H9 (cell line): ENCODE results near the gene ZNF600. TPM values are rescaled to one million over a fixed set of nuclear protein-coding genes. Genes with fewer than 3 reads are reported as not detected.
"Not testable (repeated sequence)": the region's sequence is repeated elsewhere in the genome, so short reads cannot be mapped to it uniquely, and the experiment has no call there.

Source experiments
- DNase-seq: peaks from one replicate; pipeline ENCODE4 v3.0.0-alpha.2; 2017
- H2AFZ ChIP-seq: one replicate; pipeline ENCODE4 v1.6.1; 2013; ENCODE audit warnings: mild to moderate bottlenecking, low read length, control low read depth, moderate library complexity
- H2AK5ac ChIP-seq: 2 replicates; pipeline ENCODE4 v1.6.1; 2013; ENCODE audit warnings: low read length, control low read depth, mixed read lengths; ENCODE audit not compliant: insufficient read length
- H2BK120ac ChIP-seq: one replicate; pipeline ENCODE4 v1.6.1; 2013; ENCODE audit warnings: low read depth, mild to moderate bottlenecking, low read length, control low read depth, inconsistent platforms; ENCODE audit not compliant: poor library complexity, severe bottlenecking
- H2BK12ac ChIP-seq: 2 replicates; pipeline ENCODE4 v1.6.1; 2013; ENCODE audit warnings: low read length, control low read depth, mixed read lengths, low read depth; ENCODE audit not compliant: insufficient read length
- H2BK15ac ChIP-seq: 2 replicates; pipeline ENCODE4 v1.6.1; 2013; ENCODE audit warnings: low read depth, low read length, control low read depth
- H2BK20ac ChIP-seq: one replicate; pipeline ENCODE4 v1.6.1; 2013; ENCODE audit warnings: low read depth, mild to moderate bottlenecking, low read length, control low read depth, inconsistent platforms; ENCODE audit not compliant: poor library complexity, severe bottlenecking
- H2BK5ac ChIP-seq: 2 replicates; pipeline ENCODE4 v1.6.1; 2013; ENCODE audit warnings: low read length, control low read depth, mixed read lengths; ENCODE audit not compliant: insufficient read length
- H3K14ac ChIP-seq: 2 replicates; pipeline ENCODE4 v1.6.1; 2013; ENCODE audit warnings: low read length, control low read depth; ENCODE audit not compliant: insufficient read depth
- H3K18ac ChIP-seq: 2 replicates; pipeline ENCODE4 v1.6.1; 2013; ENCODE audit warnings: low read depth, mild to moderate bottlenecking, mixed read lengths, low read length, control low read depth; ENCODE audit not compliant: insufficient read length
- H3K23ac ChIP-seq: 2 replicates; pipeline ENCODE4 v1.6.1; 2013; ENCODE audit warnings: low read length, control low read depth, mixed read lengths, low read depth; ENCODE audit not compliant: insufficient read length
- H3K23me2 ChIP-seq: 2 replicates; pipeline ENCODE4 v1.6.1; 2013; ENCODE audit warnings: low read depth, mild to moderate bottlenecking, mixed read lengths, low read length, control low read depth; ENCODE audit not compliant: insufficient read length, poor library complexity, severe bottlenecking
- H3K27ac ChIP-seq: 2 replicates; pipeline ENCODE4 v1.5.1; 2013; ENCODE audit warnings: low read length, control low read depth, mixed read lengths, low read depth; ENCODE audit not compliant: insufficient read length
- H3K27me3 ChIP-seq: 2 replicates; pipeline ENCODE4 v1.6.1; 2013; ENCODE audit warnings: low read length, control low read depth, inconsistent platforms; ENCODE audit not compliant: insufficient read depth
- H3K4ac ChIP-seq: 2 replicates; pipeline ENCODE4 v1.6.1; 2013; ENCODE audit warnings: low read depth, mild to moderate bottlenecking, control low read depth, inconsistent platforms, low read length, moderate library complexity
- H3K4me1 ChIP-seq: 2 replicates; pipeline ENCODE4 v1.6.1; 2013; ENCODE audit warnings: low read length, control low read depth, inconsistent platforms; ENCODE audit not compliant: insufficient read depth
- H3K4me2 ChIP-seq: 2 replicates; pipeline ENCODE4 v1.6.1; 2013; ENCODE audit warnings: low read length, control low read depth, mixed read lengths; ENCODE audit not compliant: insufficient read length, insufficient read depth
- H3K56ac ChIP-seq: 2 replicates; pipeline ENCODE4 v1.6.1; 2013; ENCODE audit warnings: low read depth, mild to moderate bottlenecking, mixed read lengths, low read length, control low read depth; ENCODE audit not compliant: insufficient read length
- H3K79me1 ChIP-seq: 2 replicates; pipeline ENCODE4 v1.6.1; 2013; ENCODE audit warnings: low read depth, mild to moderate bottlenecking, moderate library complexity, low read length, control low read depth, inconsistent platforms; ENCODE audit not compliant: insufficient read depth, poor library complexity, severe bottlenecking
- H3K79me2 ChIP-seq: 2 replicates; pipeline ENCODE4 v1.6.1; 2013; ENCODE audit warnings: low read length, control low read depth, inconsistent platforms; ENCODE audit not compliant: insufficient read depth
- H3K9ac ChIP-seq: 2 replicates; pipeline ENCODE4 v1.6.1; 2013; ENCODE audit warnings: low read length, control low read depth, mixed read lengths; ENCODE audit not compliant: insufficient read length; ENCODE audit errors: extremely low read depth
- H3K9me3 ChIP-seq: one replicate; pipeline ENCODE4 v1.6.1; 2013; ENCODE audit warnings: low read depth, low read length, inconsistent platforms; ENCODE audit not compliant: control insufficient read depth
- H3T11ph ChIP-seq: one replicate; pipeline ENCODE4 v1.6.1; 2013; ENCODE audit warnings: mild to moderate bottlenecking, low read length, control low read depth, inconsistent platforms
- H4K20me1 ChIP-seq: one replicate; pipeline ENCODE4 v1.6.1; 2013; ENCODE audit not compliant: control insufficient read depth, insufficient read length, insufficient read depth
- H4K5ac ChIP-seq: 2 replicates; pipeline ENCODE4 v1.6.1; 2013; ENCODE audit warnings: low read depth, mild to moderate bottlenecking, mixed read lengths, low read length, control low read depth; ENCODE audit not compliant: insufficient read length
- H4K8ac ChIP-seq: replicated peaks from 2 replicates; pipeline ENCODE4 v1.6.1; 2013; ENCODE audit warnings: low read length, control low read depth, mixed read lengths, low read depth; ENCODE audit not compliant: insufficient read length
- H4K91ac ChIP-seq: 2 replicates; pipeline ENCODE4 v1.6.1; 2013; ENCODE audit warnings: low read depth, mild to moderate bottlenecking, moderate library complexity, mixed read lengths, low read length, control low read depth; ENCODE audit not compliant: insufficient read length
- H3K27ac Mint-ChIP-seq, 3 experiments: 2 replicates in 2 of 3; 3 replicates in 1 of 3; pipeline ENCODE4 v1.8.0; 2020 to 2021; ENCODE audit warnings: mixed read lengths in 3 of 3, mild to moderate bottlenecking in 1 of 3, moderate library complexity in 1 of 3
- H3K27me3 Mint-ChIP-seq: 2 replicates; pipeline ENCODE4 v1.8.0; 2021; ENCODE audit warnings: low read depth, mild to moderate bottlenecking, moderate library complexity, mixed read lengths
- H3K36me3 Mint-ChIP-seq, 3 experiments: 2 replicates in 2 of 3; 3 replicates in 1 of 3; pipeline ENCODE4 v1.8.0; 2020 to 2021; ENCODE audit warnings: low read depth in 3 of 3, mixed read lengths in 3 of 3; ENCODE audit not compliant: insufficient read depth in 1 of 3
- H3K4me1 Mint-ChIP-seq, 2 experiments: 2 replicates each; pipeline ENCODE4 v1.8.0; 2020; ENCODE audit warnings: mixed read lengths in 2 of 2
- H3K4me3 Mint-ChIP-seq, 2 experiments: 2 replicates in 1 of 2; 3 replicates in 1 of 2; pipeline ENCODE4 v1.8.0; 2020 to 2021; ENCODE audit warnings: mild to moderate bottlenecking in 2 of 2, mixed read lengths in 2 of 2, moderate library complexity in 1 of 2
- H3K9me3 Mint-ChIP-seq, 2 experiments: 2 replicates in 1 of 2; 3 replicates in 1 of 2; pipeline ENCODE4 v1.8.0; 2020; ENCODE audit warnings: mild to moderate bottlenecking in 2 of 2, mixed read lengths in 2 of 2, moderate library complexity in 1 of 2
- WGBS: extraction: QIAGEN DNeasy Blood & Tissue Kit; methylation state at CpG from one replicate; pipeline ENCODE4 v1.1.7; 2013; ENCODE audit warnings: missing lambda C conversion rate, low lambda C conversion rate, mixed read lengths; ENCODE audit not compliant: insufficient read length; ENCODE audit errors: extremely low coverage; 5-methylcytosine and 5-hydroxymethylcytosine counted together
- total RNA-seq: library from RNA; stranded (reverse); gene quantifications from 2 replicates; pipeline ENCODE4 v1.2.1, GENCODE V29; 2021
- TF ChIP-seq, protein P1 (sequence below): fragments of 200-600 bp; sonication (generic); conservative IDR thresholded peaks from 3 replicates; pipeline ENCODE4 v1.8.0; 2021; ENCODE audit warnings: antibody characterized with exemption, mild to moderate bottlenecking

The ZNF600 gene
- total RNA-seq, 1 experiment from 2014 or later, result 9.3 TPM

- no peak overlapping the region for H3K4me2 ChIP-seq
- H3K79me1 ChIP-seq, result no peaks in the 10 kb centered on the region
- Mint-ChIP-seq H3K27me3 (peaks cover 5% of the 10 kb centered on the region), H3K27ac (peak overlapping the region in 1 of 3 experiments; percentile 6; a peak in 2 of 7 replicates), H3K9me3 (peaks cover 19 to 26% of the 10 kb centered on the region in 2 experiments), H3K4me3 (no peak overlapping the region), H3K36me3 (peaks cover 32 to 64% (median 55%) of the 10 kb centered on the region in 3 experiments), H3K4me1 (no peaks in the 10 kb centered on the region; a peak in 1 of 4 replicates)
- no peak overlapping the region for H2AFZ ChIP-seq
- H3K27me3 ChIP-seq, result no peaks in the 10 kb centered on the region
- H4K91ac ChIP-seq, result no peak overlapping the region
- WGBS, result no CpG with 5 or more reads among the region's 23 CpGs
- H3K79me2 ChIP-seq, result no peaks in the 10 kb centered on the region
- no peak overlapping the region for H3K27ac ChIP-seq
- H2BK5ac ChIP-seq, result no peak overlapping the region
- no peak overlapping the region for H3K9ac ChIP-seq
- H2BK12ac ChIP-seq, result no peak overlapping the region
- no peak for DNase-seq
- H4K8ac ChIP-seq, result no peak overlapping the region
- H3K56ac ChIP-seq, result no peak overlapping the region
- no peaks in the 10 kb centered on the region for H3K4me1 ChIP-seq
- no peak overlapping the region; the same call in 1 of the 2 replicates for H3K4ac ChIP-seq
- H3K9me3 ChIP-seq, result no peaks in the 10 kb centered on the region
- no peak overlapping the region for H2BK120ac ChIP-seq
- no peak overlapping the region for H3T11ph ChIP-seq
- H2BK15ac ChIP-seq, result no peak overlapping the region
- H3K23ac ChIP-seq, result no peak overlapping the region
- no peak overlapping the region for H3K14ac ChIP-seq
- TF ChIP-seq, protein P1, sequence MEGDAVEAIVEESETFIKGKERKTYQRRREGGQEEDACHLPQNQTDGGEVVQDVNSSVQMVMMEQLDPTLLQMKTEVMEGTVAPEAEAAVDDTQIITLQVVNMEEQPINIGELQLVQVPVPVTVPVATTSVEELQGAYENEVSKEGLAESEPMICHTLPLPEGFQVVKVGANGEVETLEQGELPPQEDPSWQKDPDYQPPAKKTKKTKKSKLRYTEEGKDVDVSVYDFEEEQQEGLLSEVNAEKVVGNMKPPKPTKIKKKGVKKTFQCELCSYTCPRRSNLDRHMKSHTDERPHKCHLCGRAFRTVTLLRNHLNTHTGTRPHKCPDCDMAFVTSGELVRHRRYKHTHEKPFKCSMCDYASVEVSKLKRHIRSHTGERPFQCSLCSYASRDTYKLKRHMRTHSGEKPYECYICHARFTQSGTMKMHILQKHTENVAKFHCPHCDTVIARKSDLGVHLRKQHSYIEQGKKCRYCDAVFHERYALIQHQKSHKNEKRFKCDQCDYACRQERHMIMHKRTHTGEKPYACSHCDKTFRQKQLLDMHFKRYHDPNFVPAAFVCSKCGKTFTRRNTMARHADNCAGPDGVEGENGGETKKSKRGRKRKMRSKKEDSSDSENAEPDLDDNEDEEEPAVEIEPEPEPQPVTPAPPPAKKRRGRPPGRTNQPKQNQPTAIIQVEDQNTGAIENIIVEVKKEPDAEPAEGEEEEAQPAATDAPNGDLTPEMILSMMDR, result no peak
- H4K20me1 ChIP-seq, result no peaks in the 10 kb centered on the region
- no peak overlapping the region for H2BK20ac ChIP-seq
- H3K23me2 ChIP-seq, result no peaks in the 10 kb centered on the region
- H2AK5ac ChIP-seq, result no peak overlapping the region
- H3K18ac ChIP-seq, result no peak overlapping the region
- no peak overlapping the region for H4K5ac ChIP-seq
Observed at GRCh38 chr19:52724701-52725514, 61.7 kb downstream of the ZNF600 start.

DNA sequence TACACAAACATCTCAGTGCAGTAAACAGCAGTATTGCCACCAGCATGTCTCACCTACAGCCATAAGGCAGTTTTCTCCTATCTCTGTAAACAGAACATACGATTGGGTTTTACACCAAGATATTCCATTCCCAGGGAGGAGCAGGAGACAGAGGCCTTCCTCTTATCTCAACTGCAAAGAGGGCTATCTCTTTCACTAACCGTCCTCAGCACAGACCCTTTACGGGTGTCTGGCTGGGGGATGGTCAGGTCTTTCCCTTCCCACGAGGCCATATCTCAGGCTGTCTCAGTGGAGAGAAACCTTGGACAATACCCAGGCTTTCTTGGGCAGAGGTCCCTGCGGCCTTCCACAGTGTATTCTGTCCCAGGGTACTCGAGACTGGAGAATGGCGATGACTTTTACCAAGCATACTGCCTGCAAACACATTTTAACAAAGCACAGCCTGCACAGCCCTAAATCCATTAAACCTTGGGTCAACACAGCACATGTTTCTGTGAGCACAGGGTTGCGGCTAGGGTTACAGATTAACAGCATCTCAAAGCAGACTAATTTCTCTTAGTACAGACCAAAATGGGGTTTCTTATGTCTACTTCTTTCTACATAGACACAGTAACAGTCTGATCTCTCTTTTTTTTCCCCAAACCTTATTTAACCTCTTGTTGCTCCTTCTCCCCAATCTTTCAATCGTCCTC, 62.5 kb downstream of the ZNF600 start:
- not testable (repeated sequence) for H2AK5ac ChIP-seq, H3K14ac ChIP-seq, H3K79me2 ChIP-seq, H3K4me2 ChIP-seq, H4K8ac ChIP-seq, H3K27ac ChIP-seq, H2AFZ ChIP-seq, H2BK20ac ChIP-seq, H4K20me1 ChIP-seq, H3K23me2 ChIP-seq, H3K4me3 Mint-ChIP-seq, H3K18ac ChIP-seq, DNase-seq, H3K4ac ChIP-seq, H2BK12ac ChIP-seq, H2BK15ac ChIP-seq, H3K56ac ChIP-seq, H3K9ac ChIP-seq, H4K5ac ChIP-seq, H4K91ac ChIP-seq, H3K23ac ChIP-seq, H3K27me3 ChIP-seq, H2BK5ac ChIP-seq, H2BK120ac ChIP-seq, H3K79me1 ChIP-seq, H3T11ph ChIP-seq, H3K9me3 ChIP-seq, H3K4me1 Mint-ChIP-seq, H3K4me1 ChIP-seq, H3K27ac Mint-ChIP-seq
- Mint-ChIP-seq H3K36me3 (peaks cover 40 to 73% (median 63%) of the 10 kb centered on the region in 3 experiments), H3K9me3 (peaks cover 27 to 35% of the 10 kb centered on the region in 2 experiments), H3K27me3 (peaks cover 14% of the 10 kb centered on the region)
- WGBS, result 100% methylated on average over 1 of the region's 9 CpGs
